Liver (tissue), 9 donors: ENCODE results near the gene PLTP. TPM values are rescaled to one million over a fixed set of nuclear protein-coding genes. Genes with fewer than 3 reads are reported as not detected.

Source experiments
- DNase-seq: peaks from one replicate; pipeline ENCODE4 v3.0.0-alpha.2; 2017; ENCODE audit warnings: low spot score
- H3K27ac ChIP-seq, 2 donors: one replicate each; pipeline ENCODE4 v1.7.0; 2013; ENCODE audit warnings: inconsistent platforms in 2 of 2, low read length in 2 of 2, control low read depth in 1 of 2, low read depth in 1 of 2, mild to moderate bottlenecking in 1 of 2
- H3K27me3 ChIP-seq, 4 donors: one replicate each; pipeline versions ENCODE4 v1.6.1 to v1.7.0; 2013; ENCODE audit warnings: low read length in 3 of 4, inconsistent platforms in 1 of 4, mild to moderate bottlenecking in 1 of 4, moderate library complexity in 1 of 4; ENCODE audit not compliant: control insufficient read depth in 4 of 4, insufficient read depth in 4 of 4
- H3K36me3 ChIP-seq, 4 donors: one replicate each; pipeline versions ENCODE4 v1.6.1 to v1.7.0; 2013; ENCODE audit warnings: low read length in 3 of 4, mild to moderate bottlenecking in 3 of 4, low read depth in 1 of 4, moderate library complexity in 1 of 4; ENCODE audit not compliant: control insufficient read depth in 4 of 4, insufficient read depth in 3 of 4
- H3K4me1 ChIP-seq, 4 donors: one replicate each; pipeline versions ENCODE4 v1.6.1 to v1.7.0; 2013; ENCODE audit warnings: low read length in 3 of 4, mild to moderate bottlenecking in 3 of 4, moderate library complexity in 1 of 4; ENCODE audit not compliant: control insufficient read depth in 4 of 4, insufficient read depth in 4 of 4
- H3K4me3 ChIP-seq, 3 donors: one replicate each; pipeline versions ENCODE4 v1.6.1 to v1.7.0; 2013; ENCODE audit warnings: low read length in 3 of 3, control low read depth in 1 of 3, low read depth in 1 of 3, mild to moderate bottlenecking in 1 of 3
- H3K9ac ChIP-seq, 2 donors: one replicate each; pipeline ENCODE4 v1.7.0; 2013; ENCODE audit warnings: low read length in 2 of 2, mild to moderate bottlenecking in 2 of 2, moderate library complexity in 2 of 2, control low read depth in 1 of 2, low read depth in 1 of 2
- H3K9me3 ChIP-seq, 4 donors: one replicate each; pipeline versions ENCODE4 v1.6.1 to v1.7.0; 2013; ENCODE audit warnings: low read length in 3 of 4; ENCODE audit not compliant: control insufficient read depth in 4 of 4
- EGR1 ChIP-seq, 2 donors: IDR thresholded peaks; 2 replicates each; pipeline ENCODE4 v1.6.1; 2016 to 2018; ENCODE audit warnings: antibody characterized with exemption in 2 of 2, low read depth in 2 of 2
- FOXA1 ChIP-seq: IDR thresholded peaks from 2 replicates; pipeline ENCODE4 v1.6.1; 2016; ENCODE audit warnings: antibody characterized with exemption
- FOXA2 ChIP-seq: IDR thresholded peaks from 2 replicates; pipeline ENCODE4 v1.6.1; 2016; ENCODE audit warnings: antibody characterized with exemption
- GABPA ChIP-seq, 2 donors: IDR thresholded peaks in 1 of 2; conservative IDR thresholded peaks in 1 of 2; 2 replicates each; pipeline ENCODE4 v1.6.1; 2016; ENCODE audit warnings: antibody characterized with exemption in 2 of 2, mild to moderate bottlenecking in 1 of 2, moderate library complexity in 1 of 2
- HNF4G ChIP-seq: IDR thresholded peaks from 2 replicates; pipeline ENCODE4 v1.6.1; 2016; ENCODE audit warnings: antibody characterized with exemption
- JUND ChIP-seq, 2 donors: IDR thresholded peaks; 2 replicates each; pipeline ENCODE4 v1.6.1; 2016; ENCODE audit warnings: antibody characterized with exemption in 2 of 2
- NR2F2 ChIP-seq: IDR thresholded peaks from 2 replicates; pipeline ENCODE4 v1.6.1; 2016; ENCODE audit warnings: antibody characterized with exemption
- RAD21 ChIP-seq, 2 donors: IDR thresholded peaks; 2 replicates each; pipeline ENCODE4 v1.6.1; 2016; ENCODE audit warnings: antibody characterized with exemption in 2 of 2, mild to moderate bottlenecking in 2 of 2
- RXRA ChIP-seq, 2 donors: IDR thresholded peaks; 2 replicates each; pipeline ENCODE4 v1.6.1; 2017 to 2018; ENCODE audit warnings: antibody characterized with exemption in 2 of 2, mild to moderate bottlenecking in 1 of 2
- SP1 ChIP-seq: IDR thresholded peaks from 2 replicates; pipeline ENCODE4 v1.6.1; 2018; ENCODE audit warnings: antibody characterized with exemption, mild to moderate bottlenecking
- TAF1 ChIP-seq: conservative IDR thresholded peaks from 2 replicates; pipeline ENCODE4 v1.6.1; 2016; ENCODE audit warnings: antibody characterized with exemption, mild to moderate bottlenecking
- YY1 ChIP-seq: IDR thresholded peaks from 2 replicates; pipeline ENCODE4 v1.6.1; 2016; ENCODE audit warnings: antibody characterized with exemption, mild to moderate bottlenecking
- WGBS: extraction: QIAGEN DNeasy Blood & Tissue Kit; methylation state at CpG from one replicate; pipeline ENCODE4 v1.1.7; 2013; 5-methylcytosine and 5-hydroxymethylcytosine counted together
- polyA plus RNA-seq, 2 donors: library from polyadenylated mRNA; stranded (reverse) in 1 of 2; unstranded in 1 of 2; fragments of 200-250 nt in 1 of 2; fragments of >200 nt in 1 of 2; fragmentation: Nextera tagmentation in 1 of 2; extraction: Ambion mirVana in 1 of 2; gene quantifications; one replicate each; pipeline versions ENCODE4 v1.2.1 to v1.2.3, GENCODE V29; 2013 to 2015
- total RNA-seq, 2 donors: library from RNA; depleted of rRNA; stranded (reverse); fragments of >200 nt; gene quantifications; one replicate each; pipeline ENCODE4 v1.2.3, GENCODE V29; 2014
- TF ChIP-seq, protein P1 (sequence below): IDR thresholded peaks from 2 replicates; pipeline ENCODE4 v1.6.1; 2016; ENCODE audit warnings: antibody characterized with exemption
- TF ChIP-seq, protein P2 (sequence below): IDR thresholded peaks from 2 replicates; pipeline ENCODE4 v1.6.1; 2016; ENCODE audit warnings: antibody characterized with exemption
- TF ChIP-seq, protein P3 (sequence below): IDR thresholded peaks from 2 replicates; pipeline ENCODE4 v1.6.1; 2016; ENCODE audit warnings: antibody characterized with exemption, mild to moderate bottlenecking
- TF ChIP-seq, protein P4 (sequence below): fragments of 150-350 bp; IDR thresholded peaks from 2 replicates; pipeline ENCODE4 v1.5.1; 2017; ENCODE audit warnings: improper control_type of control experiment, low read depth, low read length; ENCODE audit not compliant: missing input control
- donor health status: healthy.
- donor health status: healthy.
- donor health status: healthy.
- donor health status: healthy.
- donor health status: healthy.

PLTP gene
- total and polyA plus RNA-seq, 4 donors, result 22.5 to 69.5 (median 60.7) TPM

DNA sequence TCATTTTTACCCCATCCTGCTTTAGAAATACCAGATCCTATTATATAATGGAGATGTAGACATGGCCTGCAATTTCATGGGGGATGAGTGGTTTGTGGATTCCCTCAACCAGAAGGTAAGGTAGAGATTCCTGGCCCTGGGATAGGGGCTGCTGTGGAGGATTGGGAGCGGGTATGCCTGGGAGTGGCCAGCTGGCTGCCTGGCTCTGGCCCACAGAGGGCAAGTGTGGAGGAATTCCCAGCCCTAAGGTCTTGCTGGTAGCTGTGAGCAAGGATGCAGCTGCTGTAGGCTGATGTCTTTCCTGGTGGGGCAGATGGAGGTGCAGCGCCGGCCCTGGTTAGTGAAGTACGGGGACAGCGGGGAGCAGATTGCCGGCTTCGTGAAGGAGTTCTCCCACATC is 14.3 kb downstream of the PLTP start:
- Histone ChIP-seq H3K27me3 (no peaks in the 10 kb centered on the region), H3K4me3 (no peak overlapping the region), H3K4me1 (peaks cover 0 to 7% (median 5%) of the 10 kb centered on the region in 4 donors), H3K9ac (no peak overlapping the region), H3K36me3 (peaks cover 16 to 54% (median 24%) of the 10 kb centered on the region in 4 donors), H3K9me3 (no peaks in the 10 kb centered on the region), H3K27ac (no peak overlapping the region)
- no peak for DNase-seq
- no peak for TF ChIP-seq GABPA (IDR thresholded peaks at IDR 0.05 in 1 of 2, conservative IDR thresholded peaks at IDR 0.05 in 1 of 2)
- TF ChIP-seq, protein P1, sequence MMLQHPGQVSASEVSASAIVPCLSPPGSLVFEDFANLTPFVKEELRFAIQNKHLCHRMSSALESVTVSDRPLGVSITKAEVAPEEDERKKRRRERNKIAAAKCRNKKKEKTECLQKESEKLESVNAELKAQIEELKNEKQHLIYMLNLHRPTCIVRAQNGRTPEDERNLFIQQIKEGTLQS, result no peak
- TF ChIP-seq FOXA2, result no peak
- TF ChIP-seq, protein P2, sequence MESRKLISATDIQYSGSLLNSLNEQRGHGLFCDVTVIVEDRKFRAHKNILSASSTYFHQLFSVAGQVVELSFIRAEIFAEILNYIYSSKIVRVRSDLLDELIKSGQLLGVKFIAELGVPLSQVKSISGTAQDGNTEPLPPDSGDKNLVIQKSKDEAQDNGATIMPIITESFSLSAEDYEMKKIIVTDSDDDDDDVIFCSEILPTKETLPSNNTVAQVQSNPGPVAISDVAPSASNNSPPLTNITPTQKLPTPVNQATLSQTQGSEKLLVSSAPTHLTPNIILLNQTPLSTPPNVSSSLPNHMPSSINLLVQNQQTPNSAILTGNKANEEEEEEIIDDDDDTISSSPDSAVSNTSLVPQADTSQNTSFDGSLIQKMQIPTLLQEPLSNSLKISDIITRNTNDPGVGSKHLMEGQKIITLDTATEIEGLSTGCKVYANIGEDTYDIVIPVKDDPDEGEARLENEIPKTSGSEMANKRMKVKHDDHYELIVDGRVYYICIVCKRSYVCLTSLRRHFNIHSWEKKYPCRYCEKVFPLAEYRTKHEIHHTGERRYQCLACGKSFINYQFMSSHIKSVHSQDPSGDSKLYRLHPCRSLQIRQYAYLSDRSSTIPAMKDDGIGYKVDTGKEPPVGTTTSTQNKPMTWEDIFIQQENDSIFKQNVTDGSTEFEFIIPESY, result no peak
- TF ChIP-seq SP1, result no peak
- TF ChIP-seq, protein P3, sequence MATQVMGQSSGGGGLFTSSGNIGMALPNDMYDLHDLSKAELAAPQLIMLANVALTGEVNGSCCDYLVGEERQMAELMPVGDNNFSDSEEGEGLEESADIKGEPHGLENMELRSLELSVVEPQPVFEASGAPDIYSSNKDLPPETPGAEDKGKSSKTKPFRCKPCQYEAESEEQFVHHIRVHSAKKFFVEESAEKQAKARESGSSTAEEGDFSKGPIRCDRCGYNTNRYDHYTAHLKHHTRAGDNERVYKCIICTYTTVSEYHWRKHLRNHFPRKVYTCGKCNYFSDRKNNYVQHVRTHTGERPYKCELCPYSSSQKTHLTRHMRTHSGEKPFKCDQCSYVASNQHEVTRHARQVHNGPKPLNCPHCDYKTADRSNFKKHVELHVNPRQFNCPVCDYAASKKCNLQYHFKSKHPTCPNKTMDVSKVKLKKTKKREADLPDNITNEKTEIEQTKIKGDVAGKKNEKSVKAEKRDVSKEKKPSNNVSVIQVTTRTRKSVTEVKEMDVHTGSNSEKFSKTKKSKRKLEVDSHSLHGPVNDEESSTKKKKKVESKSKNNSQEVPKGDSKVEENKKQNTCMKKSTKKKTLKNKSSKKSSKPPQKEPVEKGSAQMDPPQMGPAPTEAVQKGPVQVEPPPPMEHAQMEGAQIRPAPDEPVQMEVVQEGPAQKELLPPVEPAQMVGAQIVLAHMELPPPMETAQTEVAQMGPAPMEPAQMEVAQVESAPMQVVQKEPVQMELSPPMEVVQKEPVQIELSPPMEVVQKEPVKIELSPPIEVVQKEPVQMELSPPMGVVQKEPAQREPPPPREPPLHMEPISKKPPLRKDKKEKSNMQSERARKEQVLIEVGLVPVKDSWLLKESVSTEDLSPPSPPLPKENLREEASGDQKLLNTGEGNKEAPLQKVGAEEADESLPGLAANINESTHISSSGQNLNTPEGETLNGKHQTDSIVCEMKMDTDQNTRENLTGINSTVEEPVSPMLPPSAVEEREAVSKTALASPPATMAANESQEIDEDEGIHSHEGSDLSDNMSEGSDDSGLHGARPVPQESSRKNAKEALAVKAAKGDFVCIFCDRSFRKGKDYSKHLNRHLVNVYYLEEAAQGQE, result no peak
- TF ChIP-seq RXRA (IDR thresholded peaks at IDR 0.05), result no peak
- 97% methylated on average over 7 of the region's 7 CpGs for WGBS

DNA sequence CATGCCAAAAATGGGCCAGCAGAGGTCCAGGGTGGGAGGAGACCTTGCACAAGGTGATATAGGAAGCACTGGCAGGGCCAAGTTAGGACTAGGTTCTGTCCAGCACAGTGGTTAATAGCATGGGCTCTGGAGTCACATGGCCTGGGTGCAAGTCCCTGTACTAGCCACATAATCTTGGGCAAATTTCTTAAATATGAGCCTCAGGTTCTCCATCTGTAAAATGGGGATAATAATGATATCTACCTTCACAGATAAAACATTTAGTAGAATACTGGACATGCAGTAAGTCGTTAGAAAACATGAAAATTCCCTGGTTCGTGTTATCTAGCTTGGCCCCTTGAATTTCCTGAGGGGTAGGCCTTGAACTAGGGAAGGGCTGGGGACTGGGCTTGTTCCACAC is 14.7 kb downstream of the PLTP start:
- no peak overlapping the region for H3K9ac ChIP-seq

More for the DNA sequence above, 14.7 kb downstream of the PLTP start:
- no peak overlapping the region for H3K4me3 ChIP-seq
- WGBS, result 85% methylated on average over 2 of the region's 2 CpGs
- no peak overlapping the region for H3K27ac ChIP-seq
- no peak for DNase-seq
- TF ChIP-seq RAD21 (IDR thresholded peaks at IDR 0.05) (no peak), NR2F2 (no peak), JUND (IDR thresholded peaks at IDR 0.05) (no peak), FOXA2 (no peak), HNF4G (no peak), TAF1 (no peak), EGR1 (IDR thresholded peaks at IDR 0.05; ENCODE audit: low read depth in 2 of 2) (no peak), YY1 (no peak), GABPA (IDR thresholded peaks at IDR 0.05 in 1 of 2, conservative IDR thresholded peaks at IDR 0.05 in 1 of 2) (no peak), FOXA1 (no peak)
- TF ChIP-seq, protein P3, result no peak
- TF ChIP-seq, protein P2, result no peak
- TF ChIP-seq, protein P4, sequence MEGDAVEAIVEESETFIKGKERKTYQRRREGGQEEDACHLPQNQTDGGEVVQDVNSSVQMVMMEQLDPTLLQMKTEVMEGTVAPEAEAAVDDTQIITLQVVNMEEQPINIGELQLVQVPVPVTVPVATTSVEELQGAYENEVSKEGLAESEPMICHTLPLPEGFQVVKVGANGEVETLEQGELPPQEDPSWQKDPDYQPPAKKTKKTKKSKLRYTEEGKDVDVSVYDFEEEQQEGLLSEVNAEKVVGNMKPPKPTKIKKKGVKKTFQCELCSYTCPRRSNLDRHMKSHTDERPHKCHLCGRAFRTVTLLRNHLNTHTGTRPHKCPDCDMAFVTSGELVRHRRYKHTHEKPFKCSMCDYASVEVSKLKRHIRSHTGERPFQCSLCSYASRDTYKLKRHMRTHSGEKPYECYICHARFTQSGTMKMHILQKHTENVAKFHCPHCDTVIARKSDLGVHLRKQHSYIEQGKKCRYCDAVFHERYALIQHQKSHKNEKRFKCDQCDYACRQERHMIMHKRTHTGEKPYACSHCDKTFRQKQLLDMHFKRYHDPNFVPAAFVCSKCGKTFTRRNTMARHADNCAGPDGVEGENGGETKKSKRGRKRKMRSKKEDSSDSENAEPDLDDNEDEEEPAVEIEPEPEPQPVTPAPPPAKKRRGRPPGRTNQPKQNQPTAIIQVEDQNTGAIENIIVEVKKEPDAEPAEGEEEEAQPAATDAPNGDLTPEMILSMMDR, result no peak
- TF ChIP-seq, protein P1, result no peak
- H3K36me3 ChIP-seq, result peaks cover 16 to 54% (median 24%) of the 10 kb centered on the region in 4 donors
- no peaks in the 10 kb centered on the region for H3K9me3 ChIP-seq
- no peaks in the 10 kb centered on the region for H3K27me3 ChIP-seq
- peaks cover 0 to 11% (median 9%) of the 10 kb centered on the region in 4 donors for H3K4me1 ChIP-seq
